Measurements from ENCODE around the gene SAT2.

The SAT2 gene

DNA sequence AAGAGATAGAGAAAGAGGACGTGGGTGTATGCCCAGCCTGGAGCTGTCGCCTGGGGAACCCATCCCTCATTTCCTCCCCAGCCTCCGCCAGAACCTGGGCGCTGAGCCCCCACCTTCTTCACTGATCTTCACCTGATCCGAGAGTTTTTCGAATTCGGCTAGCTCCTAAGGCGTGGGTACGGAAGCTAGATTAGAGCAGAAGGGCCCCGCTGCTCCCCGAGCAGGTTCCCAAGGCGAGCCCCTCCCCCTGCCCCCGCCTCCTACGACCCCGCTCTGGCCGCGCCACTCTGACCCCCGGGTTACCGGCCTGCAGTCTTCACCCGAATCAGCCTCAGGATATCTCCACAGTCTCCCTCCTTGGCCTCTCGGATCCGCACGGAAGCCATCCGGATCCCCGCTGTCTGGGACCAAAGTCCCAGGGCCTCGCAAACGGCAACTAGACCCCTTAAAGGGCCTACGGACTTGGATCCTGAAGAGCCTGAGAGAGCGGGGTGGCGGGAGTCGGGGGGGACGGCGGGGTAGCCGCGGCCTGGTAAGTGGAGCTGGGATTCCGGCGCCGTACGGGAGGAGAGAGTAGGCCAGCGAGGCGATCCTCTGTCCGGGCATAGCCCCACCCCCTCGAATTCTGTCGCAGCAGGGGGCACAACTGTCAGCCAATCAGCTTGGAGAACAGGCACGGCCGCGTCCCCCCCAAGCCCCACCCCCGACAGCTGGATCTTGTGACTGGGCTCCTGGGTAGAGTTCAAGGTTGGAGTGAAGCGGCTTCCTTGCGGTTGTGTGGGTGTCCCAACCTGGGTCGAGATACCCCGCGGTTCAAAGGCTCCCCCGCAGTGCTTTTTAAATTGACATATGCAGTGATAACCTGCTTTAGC is at the start of gene SAT2:
Gene SAT2, minus strand, starts transcription at position 572 of the 872 bp plus-strand sequence. Its CDS starts 186 bp downstream, at position 386.
- no peak for FAIRE-seq

GRCh38 chr17:7676533-7676932 is 48.9 kb upstream of the SAT2 start:
- TF ChIP-seq POLR2A (IDR thresholded peaks at IDR 0.05; ENCODE audit: low read depth, low read length), result no peak
- FAIRE-seq (no peak), DNase-seq (ENCODE audit: insufficient read length, low spot score) (no peak)

More for the DNA sequence above, at the start of gene SAT2:
- TF ChIP-seq POLR2A (IDR thresholded peaks at IDR 0.05; ENCODE audit: low read depth, low read length), result peak; percentile 74
- peak; percentile 77 for DNase-seq (ENCODE audit: insufficient read length, low spot score)

GRCh38 chr17:7674934-7675333 is 47.3 kb upstream of the SAT2 start:
- FAIRE-seq, result no peak
- no peak for TF ChIP-seq POLR2A (IDR thresholded peaks at IDR 0.05; ENCODE audit: low read depth, low read length)
- no peak for DNase-seq (ENCODE audit: insufficient read length, low spot score)

DNA sequence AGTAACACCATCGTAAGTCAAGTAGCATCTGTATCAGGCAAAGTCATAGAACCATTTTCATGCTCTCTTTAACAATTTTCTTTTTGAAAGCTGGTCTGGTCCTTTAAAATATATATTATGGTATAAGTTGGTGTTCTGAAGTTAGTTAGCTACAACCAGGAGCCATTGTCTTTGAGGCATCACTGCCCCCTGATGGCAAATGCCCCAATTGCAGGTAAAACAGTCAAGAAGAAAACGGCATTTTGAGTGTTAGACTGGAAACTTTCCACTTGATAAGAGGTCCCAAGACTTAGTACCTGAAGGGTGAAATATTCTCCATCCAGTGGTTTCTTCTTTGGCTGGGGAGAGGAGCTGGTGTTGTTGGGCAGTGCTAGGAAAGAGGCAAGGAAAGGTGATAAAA is 45.6 kb upstream of the SAT2 start:
- no peak for FAIRE-seq
- no peak for TF ChIP-seq POLR2A (IDR thresholded peaks at IDR 0.05; ENCODE audit: low read depth, low read length)
- DNase-seq (ENCODE audit: insufficient read length, low spot score), result no peak

GRCh38 chr17:7668482-7668881 is 40.9 kb upstream of the SAT2 start:
- no peak for FAIRE-seq

DNA sequence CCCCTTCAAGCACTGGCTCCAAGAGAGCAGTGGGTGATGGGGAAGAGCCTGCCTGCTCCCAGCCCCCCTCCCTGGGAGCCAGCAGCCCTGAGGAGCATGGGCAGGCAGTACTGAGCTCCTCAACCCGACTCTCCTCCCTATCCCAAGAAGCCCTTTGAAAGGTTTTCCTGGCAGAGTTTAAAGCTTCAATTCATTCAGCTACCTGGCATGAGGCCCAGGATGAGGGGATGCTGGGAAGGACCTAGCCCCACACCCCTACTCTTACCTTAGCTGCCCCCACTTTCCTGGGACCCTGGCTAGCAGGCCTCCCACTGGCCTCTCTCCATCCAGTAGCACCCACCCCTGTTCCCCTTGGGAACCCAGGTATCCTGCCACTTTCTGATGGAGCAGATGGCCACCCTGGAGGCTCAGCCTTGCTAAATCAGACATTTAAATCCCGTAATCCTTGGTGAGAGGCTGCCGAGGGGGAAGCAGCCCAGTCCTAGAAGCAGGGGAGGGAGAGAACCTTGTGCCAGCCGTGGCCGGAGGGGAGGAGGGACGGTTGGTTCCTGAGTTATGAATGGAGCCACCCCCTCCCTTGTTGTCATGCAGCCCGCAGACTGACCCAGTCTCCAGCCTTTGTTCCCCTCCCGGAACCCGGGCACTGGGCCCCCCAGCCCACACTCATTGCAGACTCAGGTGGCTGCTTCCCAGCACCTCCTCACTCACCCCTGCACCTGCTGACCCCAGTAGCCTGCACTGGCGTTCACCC is 40.2 kb upstream of the SAT2 start:
- TF ChIP-seq POLR2A (IDR thresholded peaks at IDR 0.05; ENCODE audit: low read depth, low read length), result no peak
- DNase-seq (ENCODE audit: insufficient read length, low spot score) (no peak), FAIRE-seq (no peak)

More at GRCh38 chr17:7668482-7668881, 40.9 kb upstream of the SAT2 start:
- no peak for DNase-seq (ENCODE audit: insufficient read length, low spot score)
- TF ChIP-seq POLR2A (IDR thresholded peaks at IDR 0.05; ENCODE audit: low read depth, low read length), result no peak

- DNase-seq (ENCODE audit: insufficient read length, low spot score) (no peak), FAIRE-seq (no peak)
- no peak for TF ChIP-seq POLR2A (IDR thresholded peaks at IDR 0.05; ENCODE audit: low read depth, low read length)
Measured at GRCh38 chr17:7656958-7657609, 29.5 kb upstream of the SAT2 start.

GRCh38 chr17:7655541-7655840 is 27.9 kb upstream of the SAT2 start:
- FAIRE-seq, result no peak
- no peak for TF ChIP-seq POLR2A (IDR thresholded peaks at IDR 0.05; ENCODE audit: low read depth, low read length)
- DNase-seq (ENCODE audit: insufficient read length, low spot score), result no peak

- DNase-seq (ENCODE audit: insufficient read length, low spot score) (no peak), FAIRE-seq (no peak)
- TF ChIP-seq POLR2A (IDR thresholded peaks at IDR 0.05; ENCODE audit: low read depth, low read length), result no peak
Measured at GRCh38 chr17:7654832-7655540, 27.4 kb upstream of the SAT2 start.

- TF ChIP-seq POLR2A (IDR thresholded peaks at IDR 0.05; ENCODE audit: low read depth, low read length), result no peak
- FAIRE-seq, result no peak
- DNase-seq (ENCODE audit: insufficient read length, low spot score), result no peak
Measured at GRCh38 chr17:7652388-7653356, 25.1 kb upstream of the SAT2 start.

GRCh38 chr17:7651665-7652387 is 24.2 kb upstream of the SAT2 start:
- FAIRE-seq (no peak), DNase-seq (ENCODE audit: insufficient read length, low spot score) (no peak)
- TF ChIP-seq POLR2A (IDR thresholded peaks at IDR 0.05; ENCODE audit: low read depth, low read length), result no peak

- TF ChIP-seq POLR2A (IDR thresholded peaks at IDR 0.05; ENCODE audit: low read depth, low read length), result no peak
- DNase-seq (ENCODE audit: insufficient read length, low spot score) (no peak), FAIRE-seq (no peak)
Measured at GRCh38 chr17:7651097-7651664, 23.6 kb upstream of the SAT2 start.

All from H54 (cell line).